ENCODE data around the gene SPATA17. TPM values are rescaled to one million over a fixed set of nuclear protein-coding genes. Genes with fewer than 3 reads are reported as not detected.
A peak's percentile ranks its signal among the peaks of the same experiment; 100 is the strongest.

The SPATA17 gene
- total RNA-seq, 1 experiment from 2014 or later, result 4.5 TPM

- no peak for TF ChIP-seq CTCF (IDR thresholded peaks at IDR 0.05; ENCODE audit: unreplicated experiment)
- Mint-ChIP-seq H3K27ac (ENCODE audit: low read depth, unreplicated experiment) (no peak overlapping the region), H3K9me3 (ENCODE audit: unreplicated experiment) (no peaks in the 10 kb centered on the region), H3K4me3 (ENCODE audit: unreplicated experiment) (no peak overlapping the region), H3K36me3 (ENCODE audit: insufficient read depth, unreplicated experiment) (no peaks in the 10 kb centered on the region), H3K27me3 (ENCODE audit: insufficient read depth, unreplicated experiment) (no peaks in the 10 kb centered on the region), H3K4me1 (ENCODE audit: insufficient read depth, unreplicated experiment) (no peaks in the 10 kb centered on the region)
- intact Hi-C loops (cut with micrococcal nuclease), result no loop called here
- ChIA-PET POLR2A (interaction anchor here (0.7 to 1.7 kb wide), 3 partner anchors 17 to 78 kb away, joined by 3 to 7 read pairs (median 4); partner anchors contain the start of genes GPATCH2 and SPATA17), CTCF (interaction anchor here (0.6 kb wide), 1 partner anchor 745 kb away, joined by 3 read pairs; no protein-coding TSS in a partner anchor)
- peak; percentile 74 for DNase-seq (ENCODE audit: unreplicated experiment)
- no TSS peak for BruUV-seq (replicated peaks)
These were observed 16.6 kb downstream of the SPATA17 start for GRCh38 chr1:217647791-217648190.

- ChIA-PET CTCF (interaction anchor here (0.7 kb wide), 1 partner anchor 48 kb away, joined by 3 read pairs; no protein-coding TSS in a partner anchor), POLR2A (interaction anchor here (1.0 kb wide), 1 partner anchor 20 kb away, joined by 3 read pairs; the partner anchor contains the start of genes GPATCH2 and SPATA17)
- Mint-ChIP-seq H3K4me1 (ENCODE audit: insufficient read depth, unreplicated experiment) (no peaks in the 10 kb centered on the region), H3K27ac (ENCODE audit: low read depth, unreplicated experiment) (no peak overlapping the region), H3K27me3 (ENCODE audit: insufficient read depth, unreplicated experiment) (no peaks in the 10 kb centered on the region), H3K9me3 (ENCODE audit: unreplicated experiment) (no peaks in the 10 kb centered on the region), H3K4me3 (ENCODE audit: unreplicated experiment) (no peak overlapping the region), H3K36me3 (ENCODE audit: insufficient read depth, unreplicated experiment) (no peaks in the 10 kb centered on the region)
- intact Hi-C loops (cut with micrococcal nuclease), result no loop called here
- no TSS peak for BruUV-seq (replicated peaks)
- TF ChIP-seq CTCF (IDR thresholded peaks at IDR 0.05; ENCODE audit: unreplicated experiment), result no peak
- DNase-seq (ENCODE audit: unreplicated experiment), result no peak
These were observed 19.5 kb downstream of the SPATA17 start for GRCh38 chr1:217650674-217651073.

GRCh38 chr1:217660353-217661062 lies 29.4 kb downstream of the SPATA17 start:
- Mint-ChIP-seq H3K27ac (ENCODE audit: low read depth, unreplicated experiment) (peak overlapping the region; percentile 52), H3K27me3 (ENCODE audit: insufficient read depth, unreplicated experiment) (no peaks in the 10 kb centered on the region), H3K9me3 (ENCODE audit: unreplicated experiment) (no peaks in the 10 kb centered on the region), H3K4me3 (ENCODE audit: unreplicated experiment) (no peak overlapping the region), H3K4me1 (ENCODE audit: insufficient read depth, unreplicated experiment) (peaks cover 25% of the 10 kb centered on the region), H3K36me3 (ENCODE audit: insufficient read depth, unreplicated experiment) (no peaks in the 10 kb centered on the region)
- TSS peak; percentile 69 for BruUV-seq (replicated peaks)
- POLR2A ChIA-PET, result interaction anchor here (0.7 to 2.6 kb wide), 11 partner anchors 9 to 911 kb away, joined by 3 to 38 read pairs (median 4); partner anchors contain the start of genes GPATCH2 and SPATA17
- intact Hi-C loops (cut with micrococcal nuclease), result loop anchor here (1.0 to 5.0 kb wide), 11 partner anchors 29 to 1348 kb away; partner anchors contain the start of genes GPATCH2 and SPATA17
- DNase-seq (ENCODE audit: unreplicated experiment), result peak; percentile 97
- peak; percentile 70 for TF ChIP-seq CTCF (IDR thresholded peaks at IDR 0.05; ENCODE audit: unreplicated experiment)
- CTCF ChIA-PET, result interaction anchor here (0.5 to 2.4 kb wide), 44 partner anchors 9 to 1771 kb away, joined by 3 to 22 read pairs (median 3); partner anchors contain the start of genes GPATCH2 and SPATA17

GRCh38 chr1:217661407-217661806 lies 30.3 kb downstream of the SPATA17 start:
- H3K27me3 Mint-ChIP-seq (ENCODE audit: insufficient read depth, unreplicated experiment), result no peaks in the 10 kb centered on the region
- POLR2A ChIA-PET, result interaction anchor here (0.7 to 2.6 kb wide), 3 partner anchors 30 to 136 kb away, joined by 4 to 38 read pairs (median 4); partner anchors contain the start of genes GPATCH2 and SPATA17
- peak overlapping the region; percentile 52 for H3K27ac Mint-ChIP-seq (ENCODE audit: low read depth, unreplicated experiment)
- peaks cover 25% of the 10 kb centered on the region for H3K4me1 Mint-ChIP-seq (ENCODE audit: insufficient read depth, unreplicated experiment)
- TF ChIP-seq CTCF (IDR thresholded peaks at IDR 0.05; ENCODE audit: unreplicated experiment), result no peak
- no TSS peak for BruUV-seq (replicated peaks)
- H3K9me3 Mint-ChIP-seq (ENCODE audit: unreplicated experiment), result no peaks in the 10 kb centered on the region
- H3K4me3 Mint-ChIP-seq (ENCODE audit: unreplicated experiment), result no peak overlapping the region
- CTCF ChIA-PET, result interaction anchor here (0.5 to 2.4 kb wide), 29 partner anchors 8 to 1772 kb away, joined by 3 to 22 read pairs (median 3); partner anchors contain the start of genes GPATCH2 and SPATA17
- intact Hi-C loops (cut with micrococcal nuclease), result loop anchor here (1.0 to 5.0 kb wide), 6 partner anchors 73 to 1349 kb away; no protein-coding TSS in a partner anchor
- no peak for DNase-seq (ENCODE audit: unreplicated experiment)
- no peaks in the 10 kb centered on the region for H3K36me3 Mint-ChIP-seq (ENCODE audit: insufficient read depth, unreplicated experiment)
